Kasumi-1 (cell line): ENCODE data around the gene APRT.
"Not testable (repeated sequence)": the region's sequence is repeated elsewhere in the genome, so short reads cannot be mapped to it uniquely, and the experiment has no call there.

Source experiments
- DNase-seq, 2 experiments: peaks; one replicate each; lab custom pipeline; 2025; lab: John Stamatoyannopoulos, UW

APRT gene

GRCh38 chr16:88788749-88789148 lies 23.0 kb downstream of the APRT start:
- not testable (repeated sequence) for DNase-seq

- DNase-seq = no peak
Observed at GRCh38 chr16:88787579-88788314, 24.0 kb downstream of the APRT start.

- DNase-seq = peak; percentile 24 to 30
Observed at GRCh38 chr16:88785106-88785924, 26.4 kb downstream of the APRT start, which contains the start of gene PIEZO1. Gene PIEZO1 (minus strand): TSS chr16:88785220. CDS start chr16:88784964, 256 bp downstream.

GRCh38 chr16:88784856-88785105 lies 26.9 kb downstream of the APRT start:
- DNase-seq = no peak

GRCh38 chr16:88784074-88784855 lies 27.5 kb downstream of the APRT start:
- DNase-seq = peak; percentile 60 to 68

- peak; percentile 44 to 55 for DNase-seq
Observed at GRCh38 chr16:88783391-88784073, 28.2 kb downstream of the APRT start.

GRCh38 chr16:88782454-88783390 lies 29.0 kb downstream of the APRT start:
- DNase-seq = peak in 1 of 2 experiments; percentile 34

- DNase-seq = peak; percentile 75 to 76
Observed at GRCh38 chr16:88781140-88782077, 30.3 kb downstream of the APRT start.

GRCh38 chr16:88780142-88781062 lies 31.3 kb downstream of the APRT start:
- DNase-seq = no peak

GRCh38 chr16:88779406-88780141 lies 32.2 kb downstream of the APRT start:
- no peak for DNase-seq

- DNase-seq = no peak
Observed at GRCh38 chr16:88778541-88779065, 33.1 kb downstream of the APRT start.

- DNase-seq = peak; percentile 55 to 57
Observed at GRCh38 chr16:88778271-88778525, 33.5 kb downstream of the APRT start.

GRCh38 chr16:88777471-88778270 lies 34.1 kb downstream of the APRT start:
- DNase-seq = peak in 1 of 2 experiments; percentile 53

GRCh38 chr16:88775825-88776224 lies 35.9 kb downstream of the APRT start:
- DNase-seq = no peak

- DNase-seq = no peak
Observed at GRCh38 chr16:88774544-88775393, 37.0 kb downstream of the APRT start.

GRCh38 chr16:88773812-88774291 lies 37.9 kb downstream of the APRT start:
- no peak for DNase-seq
